CD4-positive, alpha-beta T cell (primary cell): ENCODE measurements around the gene JAK1. TPM values are rescaled to one million over a fixed set of nuclear protein-coding genes. Genes with fewer than 3 reads are reported as not detected.
A peak's percentile ranks its signal among the peaks of the same experiment; 100 is the strongest.

Source experiments
- ATAC-seq: fragments of 200-7000 bp; cut with Tn5 transposase; one replicate; pipeline ENCODE4 v1.10.0; 2022; ENCODE audit warnings: mild to moderate bottlenecking; ENCODE audit not compliant: poor library complexity
- CTCF ChIA-PET: fragments of 350-600 bp; sonication (Branson Sonifier 250); formaldehyde crosslinking; loops from one replicate; lab custom pipeline; 2021; ENCODE audit warnings: antibody characterized with exemption, inconsistent platforms; lab: Charles Lee
- POLR2A ChIA-PET: fragments of 350-600 bp; sonication (Branson Sonifier 250); formaldehyde crosslinking; loops from one replicate; lab custom pipeline; 2021; ENCODE audit warnings: antibody characterized with exemption, inconsistent platforms; lab: Charles Lee
- DNase-seq, 14 experiments: peaks; one replicate each; pipeline ENCODE4 v3.0.0-alpha.2; 2013 to 2020; ENCODE audit warnings: mixed read lengths in 2 of 14
- H3K27ac ChIP-seq, 2 donors: one replicate each; pipeline versions ENCODE4 v1.5.1 to v1.7.0; 2013; ENCODE audit warnings: low read length in 2 of 2, low read depth in 1 of 2, mild to moderate bottlenecking in 1 of 2
- H3K27me3 ChIP-seq, 2 experiments: 1 replicate in 1 of 2; 2 replicates in 1 of 2; pipeline versions ENCODE4 v1.6.1 to v1.7.0; 2013; ENCODE audit warnings: low read length in 2 of 2, control low read depth in 1 of 2, mild to moderate bottlenecking in 1 of 2, moderate library complexity in 1 of 2; ENCODE audit not compliant: insufficient read depth in 2 of 2, control insufficient read depth in 1 of 2
- H3K36me3 ChIP-seq: one replicate; pipeline ENCODE4 v1.6.1; 2013; ENCODE audit warnings: low read length, control low read depth; ENCODE audit not compliant: insufficient read depth
- H3K4me1 ChIP-seq: one replicate; pipeline ENCODE4 v1.6.1; 2013; ENCODE audit warnings: low read length, control low read depth; ENCODE audit not compliant: insufficient read depth
- H3K4me3 ChIP-seq: one replicate; pipeline ENCODE4 v1.5.1; 2013; ENCODE audit warnings: mild to moderate bottlenecking, low read length, moderate library complexity
- H3K9me3 ChIP-seq, 2 experiments: 1 replicate in 1 of 2; 2 replicates in 1 of 2; pipeline versions ENCODE4 v1.6.1 to v1.7.0; 2013; ENCODE audit warnings: low read length in 2 of 2, mild to moderate bottlenecking in 2 of 2, control low read depth in 1 of 2, moderate library complexity in 1 of 2; ENCODE audit not compliant: control insufficient read depth in 1 of 2, insufficient read depth in 1 of 2
- H3K27ac Mint-ChIP-seq: one replicate; pipeline ENCODE4 v1.8.0; 2020; ENCODE audit warnings: mixed read lengths
- H3K27me3 Mint-ChIP-seq: one replicate; pipeline ENCODE4 v1.8.0; 2021; ENCODE audit warnings: mixed read lengths
- H3K36me3 Mint-ChIP-seq: one replicate; pipeline ENCODE4 v1.8.0; 2021; ENCODE audit warnings: low read depth, mixed read lengths
- H3K4me1 Mint-ChIP-seq: one replicate; pipeline ENCODE4 v1.8.0; 2021; ENCODE audit warnings: low read depth, mixed read lengths
- H3K4me3 Mint-ChIP-seq: one replicate; pipeline ENCODE4 v1.8.0; 2020; ENCODE audit warnings: mild to moderate bottlenecking, mixed read lengths
- H3K9me3 Mint-ChIP-seq: one replicate; pipeline ENCODE4 v1.8.0; 2020; ENCODE audit warnings: mixed read lengths
- CTCF ChIP-seq: fragments of 200-600 bp; IDR thresholded peaks from one replicate; pipeline ENCODE4 v1.8.0; 2022; ENCODE audit warnings: antibody characterized with exemption, mild to moderate bottlenecking
- intact Hi-C, 2 experiments: fragments of 100-400 bp; cut with DNase I in 1 of 2; cut with micrococcal nuclease in 1 of 2; formaldehyde crosslinking; loops; one replicate each; pipeline versions ENCODE4 v1.15.1 to v1.9.0; 2023 to 2025; cut with DNase I, micrococcal nuclease
- total RNA-seq, 174 experiments: library from RNA in 2 of 174; stranded (reverse) in 2 of 174; gene quantifications; one replicate each; pipeline ENCODE4 v1.2.3 and lab custom pipeline; 2021 to 2026

Gene JAK1
- total RNA-seq, 2 experiments from 2014 or later: 240 to 252 TPM

DNA sequence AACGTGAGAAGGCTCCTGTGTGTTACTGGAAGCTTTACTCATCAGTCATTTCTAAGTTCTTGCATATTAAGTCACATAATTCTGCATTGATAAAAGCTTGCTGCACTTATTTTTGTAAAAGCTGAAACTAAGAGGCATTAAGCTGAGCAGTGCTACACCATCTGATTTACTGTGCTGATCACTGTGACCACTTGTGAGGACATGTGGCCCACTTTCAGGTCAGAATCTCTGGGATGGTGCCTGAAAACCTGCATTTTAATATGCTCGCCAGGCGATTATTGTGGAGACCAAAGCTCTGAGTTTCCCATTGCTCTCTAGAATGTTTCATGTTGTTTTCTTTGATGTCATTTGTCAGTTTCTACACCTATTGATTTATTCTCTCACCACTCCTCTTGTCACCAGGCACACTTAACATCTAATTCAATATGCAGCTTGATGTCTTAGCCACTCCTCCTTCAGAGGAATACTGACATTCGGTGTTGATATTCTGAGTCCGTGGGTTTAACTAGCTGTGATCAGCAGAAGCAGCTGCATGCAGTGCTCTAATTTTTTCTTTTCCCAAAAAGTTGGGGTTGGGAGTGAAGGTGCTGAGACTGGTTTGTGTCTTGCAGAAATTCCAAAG is 136.2 kb downstream of the JAK1 start:
- POLR2A ChIA-PET: interaction anchor here (0.8 to 1.5 kb wide), 4 partner anchors 47 to 132 kb away, joined by 3 to 5 read pairs (median 4); no protein-coding TSS in a partner anchor
- Mint-ChIP-seq H3K4me3 (no peak overlapping the region), H3K4me1 (peaks cover 42% of the 10 kb centered on the region), H3K27me3 (no peaks in the 10 kb centered on the region), H3K36me3 (peaks cover 36% of the 10 kb centered on the region), H3K27ac (peak overlapping the region; percentile 71), H3K9me3 (no peaks in the 10 kb centered on the region)
- Histone ChIP-seq H3K4me1 (peaks cover 22% of the 10 kb centered on the region), H3K4me3 (no peak overlapping the region), H3K9me3 (no peaks in the 10 kb centered on the region), H3K27me3 (no peaks in the 10 kb centered on the region), H3K27ac (no peak overlapping the region), H3K36me3 (peaks cover 24% of the 10 kb centered on the region)
- DNase-seq (no peak), ATAC-seq (no peak)
- CTCF ChIA-PET: no interaction called here
- TF ChIP-seq CTCF: no peak
- intact Hi-C loops: no loop called here

DNA sequence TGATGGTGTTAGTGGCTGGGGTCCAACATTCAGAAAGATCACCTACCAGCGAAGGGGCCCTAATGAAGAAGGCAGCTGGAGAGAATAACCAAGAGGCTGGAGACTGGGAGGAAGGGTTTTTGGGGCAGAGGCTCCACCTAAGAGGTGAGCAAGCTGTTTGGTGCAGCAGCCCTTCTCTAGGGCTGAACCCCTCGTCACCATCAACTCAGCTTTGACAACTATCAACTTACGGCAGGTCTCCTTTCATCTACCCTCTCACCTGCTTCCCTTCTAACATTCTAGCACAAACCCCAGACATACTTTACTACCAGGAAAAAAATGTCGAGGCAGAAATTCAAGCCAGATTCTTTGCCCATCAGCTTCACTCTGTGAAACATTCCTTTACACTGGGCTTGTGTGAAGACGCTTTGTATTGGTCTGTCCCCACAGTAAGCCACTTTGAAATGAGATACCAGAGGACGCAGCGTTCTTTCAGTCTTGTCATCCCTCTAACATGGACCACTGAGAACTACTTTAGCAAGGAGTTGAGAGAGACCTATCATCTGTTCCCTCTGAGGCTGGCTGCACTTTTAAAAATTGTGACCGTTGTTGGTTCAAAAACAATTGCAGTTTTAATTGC is 136.8 kb downstream of the JAK1 start:
- peaks cover 30% of the 10 kb centered on the region for H3K36me3 Mint-ChIP-seq
- H3K36me3 ChIP-seq: peaks cover 17% of the 10 kb centered on the region
- no peaks in the 10 kb centered on the region for H3K27me3 Mint-ChIP-seq
- H3K27ac ChIP-seq: peak overlapping the region in 1 of 2 donors; percentile 35
- CTCF ChIA-PET: no interaction called here
- H3K27me3 ChIP-seq: no peaks in the 10 kb centered on the region
- TF ChIP-seq CTCF: no peak
- peak overlapping the region; percentile 67 for H3K27ac Mint-ChIP-seq
- ATAC-seq: no peak
- no peak overlapping the region for H3K4me3 ChIP-seq
- H3K4me3 Mint-ChIP-seq: peak overlapping the region; percentile 55
- no peaks in the 10 kb centered on the region for H3K9me3 ChIP-seq
- no peak for DNase-seq
- H3K4me1 Mint-ChIP-seq: peaks cover 42% of the 10 kb centered on the region
- no peaks in the 10 kb centered on the region for H3K9me3 Mint-ChIP-seq
- intact Hi-C loops: no loop called here
- H3K4me1 ChIP-seq: peaks cover 22% of the 10 kb centered on the region
- POLR2A ChIA-PET: interaction anchor here (0.7 to 1.5 kb wide), 5 partner anchors 21 to 133 kb away, joined by 3 to 5 read pairs (median 3); no protein-coding TSS in a partner anchor

- CTCF ChIA-PET: no interaction called here
- Histone ChIP-seq H3K27me3 (no peaks in the 10 kb centered on the region), H3K4me3 (no peak overlapping the region), H3K36me3 (peaks cover 11% of the 10 kb centered on the region), H3K4me1 (peaks cover 25% of the 10 kb centered on the region), H3K9me3 (no peaks in the 10 kb centered on the region), H3K27ac (peak overlapping the region in 1 of 2 donors; percentile 35)
- Mint-ChIP-seq H3K4me1 (peaks cover 46% of the 10 kb centered on the region), H3K27ac (peak overlapping the region; percentile 67), H3K27me3 (no peaks in the 10 kb centered on the region), H3K36me3 (peaks cover 23% of the 10 kb centered on the region), H3K4me3 (peak overlapping the region; percentile 55), H3K9me3 (no peaks in the 10 kb centered on the region)
- POLR2A ChIA-PET: interaction anchor here (0.7 to 1.5 kb wide), 3 partner anchors 22 to 133 kb away, joined by 3 to 5 read pairs (median 3); no protein-coding TSS in a partner anchor
- intact Hi-C loops: no loop called here
- ATAC-seq (peak; percentile 19), DNase-seq (peak in 1 of 14 experiments; percentile 38)
- no peak for TF ChIP-seq CTCF
These were observed 137.5 kb downstream of the JAK1 start for GRCh38 chr1:64828829-64829228.
